HG02759 (cell line): ENCODE measurements around the gene CA9.

Experiments
- ATAC-seq: cut with Tn5 transposase; IDR thresholded peaks from one replicate; pipeline ENCODE4 v1.9.1; 2021; ENCODE audit warnings: mild to moderate bottlenecking, moderate library complexity; ENCODE audit not compliant: unreplicated experiment

CA9 gene

DNA sequence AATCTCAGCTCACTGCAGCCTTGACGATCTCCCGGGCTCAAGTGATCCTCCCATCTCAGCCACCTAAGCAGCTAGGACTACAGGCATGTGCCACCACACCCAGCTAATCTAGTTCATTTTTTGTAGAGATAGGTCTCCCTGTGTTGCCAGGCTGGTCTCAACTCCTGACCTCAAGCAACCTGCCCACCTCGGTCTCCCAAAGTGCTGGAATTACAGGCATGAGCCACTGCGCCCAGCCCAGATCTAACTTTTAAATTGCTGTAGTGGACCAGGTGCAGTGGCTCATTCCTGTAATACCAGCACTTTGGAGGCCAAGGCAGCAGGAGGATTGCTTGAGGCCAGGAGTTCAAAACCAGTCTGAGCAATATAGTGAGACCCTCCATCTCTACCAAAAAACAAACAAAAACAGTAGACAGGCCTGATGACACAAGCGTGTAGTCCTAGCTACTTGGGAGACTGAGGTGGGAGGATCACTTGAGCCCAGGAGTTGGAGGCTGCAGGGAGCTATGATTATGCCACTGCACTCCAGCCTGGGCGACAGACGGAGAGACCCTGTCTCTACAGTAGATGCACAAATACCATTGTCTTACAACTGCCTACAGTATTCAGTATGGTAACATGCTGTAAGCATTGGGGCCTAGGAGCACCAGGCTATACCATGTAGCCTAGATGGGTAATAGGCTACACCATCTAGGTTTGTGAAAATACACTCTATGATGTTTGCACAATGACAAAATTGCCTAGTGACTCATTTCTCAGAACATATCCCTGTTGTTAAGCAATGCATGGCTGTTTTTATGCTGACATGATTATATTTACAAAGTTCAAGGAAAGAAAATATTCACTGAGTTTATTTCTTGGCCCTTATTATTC lies 21.5 kb upstream of the CA9 start:
- ATAC-seq, result no peak

- ATAC-seq, result no peak
Measured at GRCh38 chr9:35652829-35653209, 20.9 kb upstream of the CA9 start.

DNA sequence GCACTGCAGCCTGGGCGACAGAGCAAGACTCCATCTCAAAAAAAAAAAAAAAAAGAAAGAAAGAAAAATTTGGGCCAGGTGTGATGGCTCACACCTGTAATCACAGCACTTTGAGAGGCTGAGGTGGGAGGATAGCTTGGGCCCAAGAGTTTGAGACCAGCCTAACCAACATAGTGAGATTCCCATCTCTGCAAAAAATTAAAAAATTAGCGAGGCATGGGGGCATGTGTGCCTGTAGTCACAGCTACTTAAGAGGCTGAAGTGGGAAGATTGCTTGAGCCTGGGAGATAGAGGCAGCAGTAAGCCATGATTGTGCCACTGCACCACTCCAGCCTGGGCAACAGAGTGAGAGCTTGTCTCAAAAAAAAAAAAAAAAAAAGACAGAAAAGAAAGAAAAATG lies 20.1 kb upstream of the CA9 start:
- ATAC-seq, result no peak

DNA sequence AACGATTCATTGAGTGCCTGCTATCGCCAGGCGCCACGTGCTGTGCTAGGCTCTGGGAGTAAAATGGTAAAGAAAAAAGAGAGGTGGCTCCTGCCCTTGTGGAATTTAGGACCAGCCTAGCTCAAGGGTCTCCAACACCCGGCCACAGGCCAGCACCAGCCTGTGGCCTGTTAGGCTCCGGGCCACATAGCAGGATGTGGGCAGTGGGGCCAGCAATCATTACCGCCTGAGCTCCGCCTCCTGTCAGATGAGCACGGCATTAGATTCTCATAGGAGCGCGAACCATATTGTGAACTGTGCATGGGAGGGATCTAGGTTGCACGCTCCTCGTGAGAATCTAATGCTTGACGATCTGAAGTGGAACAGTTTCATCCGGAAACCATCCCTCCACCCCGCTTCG lies 17.4 kb upstream of the CA9 start:
- ATAC-seq, result no peak

DNA sequence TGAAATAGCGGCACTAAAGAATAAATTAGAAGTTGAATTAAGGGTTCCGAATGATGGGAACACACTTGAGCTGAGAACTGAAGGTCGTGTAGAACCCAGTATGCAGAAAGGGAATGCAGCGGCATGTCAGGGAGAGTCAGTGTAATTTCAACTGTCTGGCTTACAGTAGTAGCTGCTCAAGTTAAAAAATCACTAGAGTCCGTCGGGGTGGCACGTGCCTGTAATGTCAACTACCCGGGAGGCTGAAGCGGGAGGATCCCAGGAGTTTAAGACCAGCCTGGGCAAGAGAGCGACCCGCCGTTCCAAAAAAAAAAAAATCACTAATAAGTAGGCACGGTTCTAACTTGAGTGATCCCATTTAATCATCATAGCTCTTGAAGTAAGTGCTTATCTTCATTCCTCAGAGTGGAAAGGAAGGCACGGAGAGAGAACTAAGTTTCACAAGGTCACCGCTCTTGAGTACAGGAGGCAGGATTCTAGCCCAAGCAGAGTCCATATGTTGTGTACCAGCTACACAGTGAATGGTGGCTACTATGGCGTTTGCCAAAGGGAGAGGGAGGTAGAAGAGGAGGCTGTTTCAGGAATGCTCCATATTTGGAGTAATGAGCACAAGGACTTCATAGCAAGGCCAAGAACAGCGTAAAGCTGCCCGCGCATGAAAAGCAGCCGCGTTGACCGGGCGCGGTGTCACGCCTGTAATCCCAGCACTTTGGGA lies 16.7 kb upstream of the CA9 start:
- ATAC-seq, result no peak

DNA sequence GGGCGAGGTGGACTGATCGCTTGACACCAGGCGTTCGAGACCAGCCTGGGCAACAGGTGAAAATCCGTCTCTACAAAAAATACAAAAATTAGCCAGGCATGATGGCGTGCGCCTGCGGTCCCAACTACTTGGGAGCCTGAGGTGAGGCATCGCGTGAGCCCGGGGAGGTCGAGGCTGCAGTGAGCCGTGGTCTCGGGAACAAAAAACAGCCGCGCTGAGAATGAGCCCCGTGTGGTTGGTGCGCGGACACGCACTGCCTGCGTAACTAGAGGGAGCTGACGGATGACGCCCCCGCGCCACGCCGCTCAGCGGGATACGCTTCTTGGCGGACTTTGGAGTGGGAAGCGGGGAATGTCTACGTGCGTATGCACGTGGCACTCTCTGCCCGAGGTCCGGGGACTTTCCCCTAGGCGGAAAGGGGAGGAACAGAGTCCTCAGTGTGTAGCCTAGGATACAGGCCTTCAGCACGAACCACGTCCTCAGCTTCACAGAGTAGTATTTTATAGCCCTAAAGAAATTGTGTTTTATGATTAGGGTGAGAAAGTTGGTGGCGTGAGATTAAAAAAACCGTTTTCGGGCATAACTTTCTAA lies 16.1 kb upstream of the CA9 start, which contains the start of gene RMRP:
TSS of gene RMRP (minus strand) at position 474 of the 591 bp plus-strand sequence.
- ATAC-seq, result peak; percentile 87

DNA sequence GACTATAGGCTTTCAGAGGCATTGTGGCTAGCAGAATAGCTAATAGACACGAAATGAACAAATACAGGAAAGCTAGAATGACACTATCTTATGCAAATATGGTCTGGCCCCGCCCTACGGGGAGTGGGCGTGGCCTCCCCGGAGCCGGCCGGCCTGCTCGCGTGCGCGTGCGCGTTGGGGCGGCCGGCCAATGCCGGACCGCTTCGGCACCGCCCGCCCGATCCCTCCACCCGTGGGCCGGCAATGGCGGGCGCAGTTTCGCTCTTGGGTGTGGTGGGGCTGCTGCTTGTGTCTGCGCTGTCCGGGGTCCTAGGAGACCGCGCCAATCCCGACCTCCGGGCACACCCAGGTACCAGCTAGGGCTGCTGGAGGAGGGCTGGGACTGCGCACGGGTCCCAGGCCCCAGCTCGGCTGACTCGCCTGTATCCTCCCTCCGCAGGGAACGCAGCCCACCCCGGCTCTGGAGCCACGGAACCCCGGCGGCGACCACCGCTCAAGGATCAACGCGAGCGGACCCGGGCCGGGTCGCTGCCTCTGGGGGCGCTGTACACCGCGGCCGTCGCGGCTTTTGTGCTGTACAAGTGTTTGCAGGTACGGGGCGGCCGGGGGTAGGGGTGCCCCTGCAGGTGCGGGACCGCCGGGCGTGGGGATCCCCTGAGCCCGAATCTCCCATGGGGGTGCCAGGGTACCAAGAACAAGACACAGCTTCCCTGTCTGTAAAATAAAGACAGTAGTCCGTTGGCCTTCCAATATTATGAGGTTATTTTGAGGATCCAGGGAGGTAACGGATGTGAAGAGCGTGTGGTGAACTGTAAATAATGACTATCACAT lies 15.4 kb upstream of the CA9 start, which contains the start of gene CCDC107:
TSS of gene CCDC107 (plus strand) at position 156 of the 831 bp plus-strand sequence. CDS start at position 244, 88 bp downstream.
- peak; percentile 69 for ATAC-seq

DNA sequence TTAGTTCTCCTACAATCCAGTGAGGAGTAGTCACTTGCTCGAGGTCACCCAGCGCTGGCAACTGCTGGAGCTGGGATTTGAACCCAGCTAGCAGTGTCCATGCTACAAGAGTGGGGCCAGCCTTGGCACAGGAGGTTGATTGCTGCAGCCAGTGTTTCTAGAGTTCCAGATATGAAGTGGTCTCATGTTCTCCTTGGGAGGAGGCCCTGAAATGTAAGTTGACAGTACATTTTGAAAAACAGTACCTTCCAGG lies 14.8 kb upstream of the CA9 start:
- no peak for ATAC-seq

DNA sequence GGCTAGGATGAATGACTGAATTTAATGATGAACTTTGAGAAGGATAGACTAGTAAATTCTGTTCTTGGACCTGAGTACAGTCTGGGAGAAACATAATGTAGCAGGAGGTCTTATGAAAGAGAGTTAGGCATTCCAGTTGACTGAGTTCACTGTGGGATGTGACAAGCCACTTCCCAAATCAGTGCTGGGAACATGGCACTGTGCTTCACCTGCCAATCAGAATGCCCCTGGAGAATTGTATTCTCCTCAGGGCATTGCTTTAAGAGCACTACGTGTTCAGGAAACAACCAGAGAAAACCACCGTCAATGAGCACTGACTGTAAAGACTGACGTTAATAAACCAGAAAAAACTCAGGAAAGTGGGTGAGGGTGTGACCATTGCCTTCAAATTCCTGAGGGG lies 14.4 kb upstream of the CA9 start:
- ATAC-seq, result no peak

DNA sequence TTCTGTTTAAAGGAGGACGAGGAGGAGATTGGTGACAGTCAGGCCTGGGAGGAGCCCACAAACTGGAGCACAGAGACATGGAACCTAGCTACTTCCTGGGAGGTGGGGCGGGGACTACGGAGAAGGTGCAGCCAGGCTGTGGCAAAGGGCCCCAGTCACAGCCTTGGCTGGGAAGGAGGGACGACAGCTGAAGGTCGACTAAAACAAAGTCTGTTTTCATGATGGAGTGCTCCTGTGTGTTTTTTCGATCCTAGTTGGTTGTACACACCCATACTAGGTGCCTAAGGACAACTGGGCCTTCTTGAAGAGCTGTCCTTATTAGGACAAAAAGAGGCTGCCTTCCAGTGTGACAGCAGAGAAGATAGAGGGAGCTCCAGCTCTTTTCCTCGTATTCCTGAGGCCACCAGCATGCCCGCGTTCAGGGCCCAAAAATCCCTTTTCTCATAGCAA lies 12.7 kb upstream of the CA9 start:
- ATAC-seq, result no peak

DNA sequence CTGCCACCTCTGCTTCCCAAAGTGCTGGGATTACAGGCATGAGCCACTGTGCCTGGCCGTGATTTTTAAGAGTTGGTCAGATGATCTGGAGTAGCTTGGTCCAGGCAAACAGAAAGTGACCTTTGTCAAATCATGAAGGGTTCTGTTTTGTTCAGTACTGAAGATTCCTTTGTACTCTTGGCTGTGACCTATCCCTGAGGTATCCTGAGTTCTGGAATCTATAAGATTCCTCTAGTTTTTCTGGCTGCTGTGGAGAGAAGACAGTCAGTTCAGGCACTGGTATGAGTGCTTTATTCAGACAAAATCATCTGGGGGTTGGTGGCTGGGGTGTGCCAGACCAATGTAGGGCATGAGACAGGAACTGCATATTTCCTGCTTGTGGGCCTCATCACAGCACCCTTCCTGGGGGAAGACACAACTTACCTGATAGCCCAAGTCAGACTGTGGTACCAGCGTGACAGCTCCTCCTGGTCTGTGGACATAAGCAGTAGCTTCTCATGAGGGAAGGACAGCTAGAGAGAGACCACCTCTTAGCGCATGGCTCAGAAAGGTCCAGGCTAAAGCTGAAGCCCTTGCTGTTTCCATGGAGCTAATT lies 11.9 kb upstream of the CA9 start:
- ATAC-seq, result no peak

- no peak for ATAC-seq
Measured at GRCh38 chr9:35662437-35662836, 11.3 kb upstream of the CA9 start.

DNA sequence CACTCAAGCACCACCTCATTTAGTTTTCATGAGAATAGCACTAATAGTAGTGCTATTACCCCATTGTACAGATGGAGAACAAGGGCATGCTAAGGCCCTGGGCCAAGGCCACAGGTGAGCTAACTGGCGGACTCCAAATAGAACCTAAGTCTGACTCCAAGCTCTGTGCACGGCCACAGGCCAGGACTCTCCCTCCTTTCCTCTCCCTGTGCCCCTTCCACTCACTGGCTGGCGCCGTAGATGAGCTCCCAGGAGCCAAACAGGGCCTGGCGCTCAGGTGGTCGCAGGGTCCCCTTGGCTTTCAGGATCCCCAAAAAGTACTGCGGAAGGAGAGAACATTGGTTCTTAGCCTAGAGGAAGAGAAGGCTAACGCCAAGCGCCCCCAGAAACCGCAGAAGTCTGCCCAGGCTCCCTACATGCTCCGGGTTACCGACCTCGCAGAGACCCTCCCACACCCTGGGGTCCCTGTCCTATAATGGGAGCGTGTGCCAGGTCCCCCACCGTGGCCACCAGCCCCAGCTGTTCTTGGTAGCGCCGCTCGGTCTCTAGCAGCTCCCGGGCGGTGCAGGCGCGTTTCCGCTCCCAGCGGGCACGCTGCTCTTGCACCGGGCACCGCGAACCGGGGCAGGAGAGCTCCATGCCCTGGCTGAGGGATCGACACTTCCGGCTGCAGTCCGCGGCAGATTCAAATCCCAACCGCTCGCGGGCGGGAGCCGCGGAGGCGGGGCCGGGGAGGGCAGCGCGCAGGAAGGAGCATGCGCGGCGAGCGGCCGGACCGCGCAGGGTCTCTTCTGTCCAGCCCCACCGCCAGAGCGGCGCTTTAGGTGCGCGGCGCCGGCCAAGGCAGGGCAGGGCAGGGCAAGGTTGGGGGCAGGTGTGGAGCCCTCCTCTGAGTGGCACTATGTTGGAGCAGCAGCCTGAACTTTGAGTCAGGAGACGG lies 8.9 kb upstream of the CA9 start, which contains the start of gene ARHGEF39:
TSS of gene ARHGEF39 (minus strand) at position 665 of the 940 bp plus-strand sequence. CDS start at position 639, 26 bp downstream.
- ATAC-seq, result peak; percentile 93

DNA sequence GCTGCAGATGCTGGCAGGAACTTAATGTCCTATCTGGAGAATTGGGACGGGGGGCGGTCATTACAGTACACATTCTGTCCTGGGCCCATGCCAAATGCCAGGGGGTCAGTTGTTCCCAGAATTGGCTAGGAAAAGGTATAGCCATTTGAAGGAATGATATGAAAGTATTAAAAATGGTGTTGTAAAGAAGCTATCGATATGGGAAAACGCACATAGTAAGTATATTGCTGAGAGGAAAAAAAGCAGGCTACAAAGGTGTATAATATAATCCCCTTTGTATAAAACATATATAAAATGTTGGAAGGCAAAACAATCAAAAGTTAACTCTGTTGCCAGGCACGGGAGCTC lies 8.3 kb upstream of the CA9 start:
- no peak for ATAC-seq

- no peak for ATAC-seq
Measured at GRCh38 chr9:35666045-35666444, 7.7 kb upstream of the CA9 start.

DNA sequence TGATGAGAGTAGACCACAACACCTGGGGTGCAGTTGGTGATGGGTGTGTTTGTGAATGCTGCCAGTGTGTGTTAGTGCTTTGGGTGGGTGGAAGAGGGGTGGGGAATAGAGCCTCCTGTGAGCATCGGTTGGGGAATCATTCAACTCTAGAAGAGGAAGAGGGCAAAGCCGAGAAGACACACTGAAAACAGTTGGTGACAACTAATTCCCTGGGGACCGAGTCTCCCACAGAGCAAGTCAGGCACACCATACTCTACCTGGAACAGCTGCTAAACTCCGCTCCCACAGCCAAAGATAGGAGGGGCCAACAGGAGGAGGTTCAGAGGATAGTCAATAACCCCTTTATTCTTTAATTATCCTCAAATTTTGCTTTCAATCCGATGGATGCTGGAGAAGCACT lies 7.2 kb upstream of the CA9 start:
- no peak for ATAC-seq

DNA sequence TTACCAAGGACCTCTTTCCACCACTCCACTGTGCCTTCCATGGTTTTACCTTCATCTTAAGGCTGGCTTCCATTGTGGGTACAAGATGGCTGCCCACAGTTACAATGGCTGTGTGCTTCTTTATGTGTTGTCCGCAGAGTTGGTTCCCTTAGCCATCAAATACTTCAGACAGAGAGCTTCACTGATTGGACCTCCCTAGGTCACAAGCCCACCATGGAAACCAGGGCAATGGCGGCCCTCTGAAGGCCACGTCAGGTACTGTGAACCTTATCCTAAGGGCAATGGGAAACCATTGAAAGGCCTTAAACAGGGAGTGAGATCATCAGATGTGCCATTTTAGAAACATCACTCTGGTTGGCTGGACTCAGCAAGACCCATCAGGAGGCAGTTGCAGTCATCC lies 5.8 kb upstream of the CA9 start:
- no peak for ATAC-seq

DNA sequence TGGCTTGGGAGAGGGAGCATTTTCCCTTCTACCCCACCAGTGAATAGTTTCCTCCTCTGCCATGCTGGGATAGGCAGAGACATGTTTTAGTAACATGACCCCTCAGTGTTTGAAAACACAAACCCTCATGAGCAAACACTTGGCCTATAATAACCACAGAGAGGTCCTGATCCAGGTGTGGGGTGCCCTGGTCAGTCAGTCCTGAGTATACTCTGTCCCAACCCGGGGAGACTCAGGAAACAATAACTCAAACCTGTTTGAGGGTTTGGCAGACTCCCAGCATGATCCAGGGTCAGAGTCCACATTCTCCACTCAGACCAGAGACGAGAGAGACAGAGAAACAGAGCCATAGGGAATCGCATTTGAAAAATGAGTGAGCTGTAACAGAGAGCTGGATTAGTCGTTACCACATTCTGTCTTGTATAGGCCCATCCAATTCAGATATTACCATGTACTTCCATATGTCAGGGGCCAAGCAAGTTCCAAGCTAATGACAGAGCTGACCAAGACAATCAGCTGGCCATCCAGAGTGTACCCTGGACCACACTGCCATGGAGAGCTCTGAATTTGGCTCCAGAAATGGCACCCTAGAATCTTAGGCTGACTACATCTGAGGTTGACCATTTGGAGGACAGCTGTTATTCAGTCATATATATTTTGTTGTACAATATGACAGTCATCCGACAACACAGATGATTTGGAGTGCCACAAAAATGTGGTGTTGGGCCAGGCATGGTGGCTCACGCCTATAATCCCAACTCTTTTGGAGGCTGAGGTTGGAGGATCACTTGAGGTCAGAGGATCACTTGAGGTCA lies 4.2 kb upstream of the CA9 start:
- ATAC-seq, result no peak

- ATAC-seq, result no peak
Measured at GRCh38 chr9:35674025-35674361, 265 bp downstream of the CA9 start.
